Muscle layer of colon (tissue), 2 donors: ENCODE data around the gene KLHL35.
"Not testable (repeated sequence)": the region's sequence is repeated elsewhere in the genome, so short reads cannot be mapped to it uniquely, and the experiment has no call there.

Source experiments
- H3K27ac ChIP-seq: one replicate; pipeline ENCODE4 v1.7.0; 2013; ENCODE audit warnings: low read depth, mild to moderate bottlenecking, low read length, moderate library complexity
- H3K27me3 ChIP-seq, 2 donors: one replicate each; pipeline ENCODE4 v1.7.0; 2013; ENCODE audit warnings: low read length in 2 of 2, mild to moderate bottlenecking in 2 of 2; ENCODE audit not compliant: insufficient read depth in 2 of 2, control insufficient read depth in 1 of 2
- H3K36me3 ChIP-seq: one replicate; pipeline ENCODE4 v1.7.0; 2013; ENCODE audit warnings: mild to moderate bottlenecking, low read length; ENCODE audit not compliant: insufficient read depth
- H3K4me1 ChIP-seq: one replicate; pipeline ENCODE4 v1.7.0; 2013; ENCODE audit warnings: mild to moderate bottlenecking, low read length; ENCODE audit not compliant: insufficient read depth
- H3K4me3 ChIP-seq, 2 donors: one replicate each; pipeline ENCODE4 v1.7.0; 2013; ENCODE audit warnings: low read length in 2 of 2, low read depth in 1 of 2, mild to moderate bottlenecking in 1 of 2, moderate library complexity in 1 of 2
- H3K9ac ChIP-seq: one replicate; pipeline ENCODE4 v1.7.0; 2013; ENCODE audit warnings: low read length
- H3K9me3 ChIP-seq: one replicate; pipeline ENCODE4 v1.7.0; 2013; ENCODE audit warnings: mild to moderate bottlenecking, low read length
- donor health status: abdominal sarcoma.
- donor health status: Adenocarcinoma of cecum.

The KLHL35 gene

DNA sequence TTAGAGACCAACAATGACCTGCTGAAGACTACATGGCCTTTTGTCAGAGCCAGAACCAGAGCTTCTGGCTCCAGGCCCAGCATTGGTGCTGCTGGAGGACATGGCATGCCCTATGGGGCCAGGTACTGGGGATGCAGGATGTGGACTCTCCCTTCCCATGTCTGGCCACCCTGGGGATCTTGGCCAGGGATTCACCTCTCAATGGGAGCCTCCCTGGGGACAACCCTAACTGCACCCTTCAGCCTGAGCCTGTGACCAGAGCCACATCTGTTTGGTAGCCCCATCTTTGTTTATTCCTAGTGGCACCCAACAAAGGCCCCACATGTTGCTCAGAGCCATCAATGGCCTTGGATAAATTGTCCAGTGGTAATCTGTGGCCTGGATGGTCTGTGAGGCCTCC, 5.8 kb downstream of the KLHL35 start:
- Histone ChIP-seq H3K4me1 (peaks cover 6% of the 10 kb centered on the region), H3K36me3 (peaks cover 8% of the 10 kb centered on the region), H3K4me3 (no peak overlapping the region), H3K27me3 (peaks cover 16 to 29% of the 10 kb centered on the region in 2 donors), H3K9ac (no peak overlapping the region), H3K9me3 (no peaks in the 10 kb centered on the region), H3K27ac (no peak overlapping the region)

DNA sequence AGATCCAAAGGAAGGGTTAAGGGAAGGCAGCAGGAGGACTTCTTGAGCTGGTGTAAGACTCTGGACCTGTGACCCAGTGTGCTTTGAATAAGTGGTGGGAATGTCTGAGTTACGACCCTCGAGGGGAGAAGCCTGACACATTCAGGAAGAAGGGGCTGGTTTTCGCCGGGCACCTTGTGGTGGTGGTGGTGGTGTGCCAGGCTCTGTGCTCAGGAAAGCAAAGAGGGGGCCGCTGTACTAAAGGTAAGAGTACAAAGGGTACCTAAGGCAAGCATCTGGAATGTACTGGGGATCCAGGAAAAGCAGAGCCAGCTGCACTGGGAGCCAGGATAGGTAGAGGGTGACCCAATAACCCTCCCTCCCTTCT, 6.3 kb downstream of the KLHL35 start:
- Histone ChIP-seq H3K36me3 (peaks cover 8% of the 10 kb centered on the region), H3K4me3 (no peak overlapping the region), H3K9me3 (no peaks in the 10 kb centered on the region), H3K4me1 (peaks cover 6% of the 10 kb centered on the region), H3K27me3 (peaks cover 16 to 25% of the 10 kb centered on the region in 2 donors), H3K27ac (no peak overlapping the region), H3K9ac (no peak overlapping the region)

DNA sequence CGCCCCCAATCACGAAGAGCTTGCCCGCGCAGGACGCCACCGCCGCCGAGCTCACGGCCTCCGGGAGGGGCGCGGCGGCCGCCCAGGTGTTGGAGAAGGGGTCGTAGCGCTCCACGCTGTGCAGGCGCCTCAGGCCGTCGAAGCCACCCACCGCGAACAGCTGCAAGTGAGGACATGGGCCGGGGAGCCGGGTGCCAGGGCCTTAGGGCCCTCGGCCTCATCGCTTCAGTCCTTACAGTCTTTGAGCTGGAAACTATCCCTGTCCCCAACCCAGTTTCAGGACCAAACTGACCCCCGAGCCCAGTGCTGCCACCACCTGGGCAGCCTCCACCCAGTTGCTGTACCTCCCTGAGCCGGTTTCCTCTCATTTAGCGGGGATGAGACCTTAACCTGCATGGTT, 7.6 kb downstream of the KLHL35 start:
- Histone ChIP-seq H3K4me1 (peaks cover under 1% of the 10 kb centered on the region), H3K27ac (no peak overlapping the region), H3K27me3 (peaks cover 7 to 12% of the 10 kb centered on the region in 2 donors), H3K36me3 (peaks cover 8% of the 10 kb centered on the region), H3K9ac (no peak overlapping the region), H3K9me3 (no peaks in the 10 kb centered on the region), H3K4me3 (no peak overlapping the region)

DNA sequence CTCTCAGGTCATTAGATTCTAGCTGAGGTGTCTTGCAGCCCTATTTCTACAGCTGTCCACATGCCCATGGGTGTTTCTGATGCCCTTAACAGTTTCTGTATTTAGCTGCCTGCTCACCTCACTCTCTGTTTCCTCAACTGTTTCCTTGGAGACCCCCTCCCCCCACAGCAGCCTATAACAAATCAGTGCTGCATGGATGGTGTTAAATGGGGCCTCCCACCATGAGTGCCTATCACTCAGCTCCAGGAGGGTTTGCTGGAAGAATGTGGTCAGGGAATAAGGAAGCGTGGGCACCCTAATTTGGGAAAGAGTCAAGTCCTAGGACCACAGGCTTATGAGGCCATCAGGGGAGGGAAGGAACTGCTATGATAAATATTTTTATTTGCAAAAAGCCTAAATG, 8.6 kb downstream of the KLHL35 start:
- no peak overlapping the region for H3K4me3 ChIP-seq
- no peaks in the 10 kb centered on the region for H3K9me3 ChIP-seq
- H3K27ac ChIP-seq, result no peak overlapping the region
- no peaks in the 10 kb centered on the region for H3K4me1 ChIP-seq
- H3K9ac ChIP-seq, result no peak overlapping the region
- H3K36me3 ChIP-seq, result peaks cover 8% of the 10 kb centered on the region
- peaks cover 5 to 7% of the 10 kb centered on the region in 2 donors for H3K27me3 ChIP-seq

DNA sequence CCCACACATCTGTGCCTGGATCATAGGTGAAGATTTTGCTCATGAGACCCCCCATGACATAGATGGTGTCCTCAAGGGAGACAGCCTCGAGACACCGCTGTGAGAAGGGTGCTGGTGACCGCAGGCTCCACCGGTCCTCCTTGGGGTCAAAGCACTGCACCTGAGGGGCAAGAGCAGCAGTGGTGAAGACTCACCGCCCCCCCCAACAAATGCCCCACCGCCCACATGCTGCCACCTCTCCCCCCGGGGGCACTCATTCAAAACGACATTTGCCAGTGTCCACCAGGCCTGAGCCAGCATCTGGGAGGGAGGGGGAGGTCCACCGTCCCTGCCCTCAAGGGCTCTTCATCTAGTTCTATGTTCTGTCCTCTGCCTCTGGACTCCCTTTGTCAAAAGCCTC, 9.3 kb downstream of the KLHL35 start:
- peaks cover 8% of the 10 kb centered on the region for H3K36me3 ChIP-seq
- H3K9ac ChIP-seq, result no peak overlapping the region
- H3K9me3 ChIP-seq, result no peaks in the 10 kb centered on the region
- H3K4me3 ChIP-seq, result no peak overlapping the region
- no peaks in the 10 kb centered on the region for H3K27me3 ChIP-seq
- no peaks in the 10 kb centered on the region for H3K4me1 ChIP-seq
- H3K27ac ChIP-seq, result no peak overlapping the region

DNA sequence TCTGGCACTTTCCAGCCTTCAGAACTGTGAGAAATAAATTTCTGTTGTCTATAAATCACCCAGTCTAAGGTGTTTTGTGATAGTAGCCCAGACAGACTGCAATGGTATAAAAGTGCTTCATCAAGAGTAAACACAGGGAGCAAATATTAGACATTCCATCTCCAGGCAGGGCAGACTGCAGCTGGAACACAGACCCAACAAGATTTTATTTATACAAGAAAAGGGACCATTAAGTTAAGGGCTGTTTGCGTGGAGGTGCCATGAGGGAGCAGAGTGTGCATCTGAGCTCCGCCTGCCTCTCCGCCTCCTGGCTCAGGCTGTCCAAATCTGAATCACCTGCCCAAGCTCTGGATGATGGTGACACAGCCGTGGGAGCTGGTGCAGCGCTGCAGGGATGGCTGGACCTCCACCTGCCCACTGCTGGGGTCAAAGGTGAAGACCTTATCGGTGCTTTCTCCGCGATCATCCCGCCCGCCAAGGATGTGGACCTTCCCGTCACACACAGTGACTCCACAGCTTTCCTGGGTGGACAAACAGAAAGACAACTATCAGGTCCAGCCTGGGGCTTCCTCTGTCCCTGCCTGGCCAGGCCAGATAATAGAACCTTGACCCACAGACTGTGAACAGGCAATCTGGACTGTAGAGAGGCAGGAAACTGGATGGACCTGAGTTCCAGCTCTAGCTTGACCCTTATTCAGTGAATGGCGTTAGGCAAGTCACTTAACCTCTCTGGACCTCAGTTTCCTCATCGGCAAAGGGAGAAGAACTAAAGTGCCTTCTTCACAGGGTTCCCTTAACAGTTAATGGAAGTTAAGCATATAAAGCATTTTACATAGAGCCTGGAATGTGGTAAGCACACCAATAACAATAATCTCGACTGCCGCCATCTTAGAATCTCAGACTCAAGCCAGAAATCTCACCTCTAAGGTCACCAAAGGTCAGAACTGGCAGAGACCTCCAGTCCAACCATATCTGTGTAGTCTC, 10.5 kb downstream of the KLHL35 start:
- Histone ChIP-seq H3K27ac (no peak overlapping the region), H3K36me3 (peaks cover 8% of the 10 kb centered on the region), H3K4me1 (no peaks in the 10 kb centered on the region), H3K4me3 (no peak overlapping the region), H3K27me3 (no peaks in the 10 kb centered on the region), H3K9me3 (no peaks in the 10 kb centered on the region), H3K9ac (no peak overlapping the region)

DNA sequence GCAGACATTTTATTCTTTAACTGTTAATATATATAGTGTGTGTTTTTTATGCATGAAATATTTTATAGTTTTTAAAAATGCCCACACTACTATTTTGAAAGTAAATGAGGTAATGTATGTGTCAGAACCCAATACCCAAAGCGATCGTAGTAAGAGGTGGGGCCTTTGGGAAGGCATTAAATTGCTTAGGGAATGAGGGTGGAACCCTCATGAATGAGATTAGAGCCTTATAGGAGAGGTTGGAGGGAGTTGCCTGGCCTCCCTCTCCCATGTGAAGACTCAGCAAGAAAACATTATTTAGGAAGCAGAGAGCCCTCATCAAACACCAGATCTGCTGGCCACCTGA, 11.1 kb downstream of the KLHL35 start:
- H3K27ac ChIP-seq, result no peak overlapping the region
- H3K36me3 ChIP-seq, result peaks cover 8% of the 10 kb centered on the region
- H3K9me3 ChIP-seq, result no peaks in the 10 kb centered on the region
- H3K4me3 ChIP-seq, result no peak overlapping the region
- no peaks in the 10 kb centered on the region for H3K27me3 ChIP-seq
- H3K9ac ChIP-seq, result no peak overlapping the region
- H3K4me1 ChIP-seq, result no peaks in the 10 kb centered on the region

DNA sequence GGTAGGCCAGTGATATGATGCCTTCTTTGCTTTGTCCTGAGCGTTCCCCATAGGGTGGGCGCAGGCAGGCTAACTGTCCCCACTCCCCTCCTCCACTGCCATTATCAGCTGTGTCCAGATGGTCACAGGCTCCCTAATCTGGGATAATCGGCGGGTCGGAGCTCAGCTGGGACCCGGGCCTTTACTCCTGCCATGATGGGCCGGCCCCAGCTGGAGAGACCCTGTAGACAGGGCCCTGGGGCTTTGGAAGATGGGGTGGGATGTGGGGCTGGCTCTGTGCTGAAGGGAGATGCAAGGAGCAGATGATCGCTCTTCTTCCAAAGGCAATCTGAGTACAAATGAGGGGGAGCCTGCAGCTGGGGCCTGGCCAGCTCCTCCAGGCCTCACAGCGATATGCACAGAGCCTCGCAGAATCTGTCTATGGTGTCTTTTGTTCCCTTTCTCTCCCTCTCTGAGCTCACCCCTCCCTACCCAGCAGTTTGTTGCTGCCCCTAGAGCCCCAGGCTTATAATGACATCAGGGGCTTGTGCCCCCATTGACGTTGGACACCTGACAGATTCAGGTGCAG, 11.9 kb downstream of the KLHL35 start:
- no peak overlapping the region for H3K4me3 ChIP-seq
- no peaks in the 10 kb centered on the region for H3K27me3 ChIP-seq
- no peak overlapping the region for H3K27ac ChIP-seq
- peaks cover 8% of the 10 kb centered on the region for H3K36me3 ChIP-seq
- H3K9me3 ChIP-seq, result no peaks in the 10 kb centered on the region
- no peak overlapping the region for H3K9ac ChIP-seq
- no peaks in the 10 kb centered on the region for H3K4me1 ChIP-seq

DNA sequence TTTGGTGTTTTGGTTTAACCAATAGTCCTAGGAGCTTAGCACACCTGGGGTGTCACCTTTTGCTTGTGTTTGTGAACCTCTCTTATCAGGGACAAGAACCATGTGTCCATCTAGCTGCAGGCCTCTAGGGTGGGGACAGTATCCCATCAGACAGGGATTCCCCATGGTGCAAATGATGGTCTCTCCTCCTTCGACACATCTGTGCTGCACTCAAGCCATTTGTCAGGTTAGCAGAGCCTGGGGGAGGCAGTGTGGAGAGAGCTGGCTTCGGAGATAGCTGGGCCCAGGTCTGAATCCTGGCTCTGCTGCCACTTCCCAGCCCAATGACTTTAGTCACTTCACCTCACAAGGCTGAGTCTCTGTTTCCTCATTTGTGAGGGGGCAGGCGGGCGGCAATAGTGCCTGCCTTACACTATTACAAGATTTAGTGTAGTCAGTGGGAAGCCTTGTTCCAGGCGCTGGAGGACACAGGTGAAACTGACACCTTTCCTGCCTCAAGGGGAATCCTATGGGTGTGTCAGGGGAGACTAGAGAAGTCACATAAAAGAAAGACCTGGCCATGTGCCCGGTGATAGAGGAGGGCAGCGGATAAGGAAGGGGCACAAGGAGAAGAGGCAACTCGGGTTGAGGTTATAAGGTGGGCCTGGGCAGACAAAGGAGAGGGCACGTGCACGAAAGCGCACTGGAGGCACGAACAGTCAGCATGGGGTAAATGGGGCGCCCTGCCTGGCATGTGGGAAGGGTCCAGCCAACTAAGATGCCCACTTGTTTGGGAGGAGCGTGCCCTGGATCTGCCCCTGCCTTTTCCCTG, 12.6 kb downstream of the KLHL35 start:
- no peak overlapping the region for H3K9ac ChIP-seq
- no peaks in the 10 kb centered on the region for H3K9me3 ChIP-seq
- no peak overlapping the region for H3K27ac ChIP-seq
- H3K27me3 ChIP-seq, result no peaks in the 10 kb centered on the region
- H3K4me3 ChIP-seq, result no peak overlapping the region
- H3K36me3 ChIP-seq, result peaks cover 8% of the 10 kb centered on the region
- no peaks in the 10 kb centered on the region for H3K4me1 ChIP-seq

DNA sequence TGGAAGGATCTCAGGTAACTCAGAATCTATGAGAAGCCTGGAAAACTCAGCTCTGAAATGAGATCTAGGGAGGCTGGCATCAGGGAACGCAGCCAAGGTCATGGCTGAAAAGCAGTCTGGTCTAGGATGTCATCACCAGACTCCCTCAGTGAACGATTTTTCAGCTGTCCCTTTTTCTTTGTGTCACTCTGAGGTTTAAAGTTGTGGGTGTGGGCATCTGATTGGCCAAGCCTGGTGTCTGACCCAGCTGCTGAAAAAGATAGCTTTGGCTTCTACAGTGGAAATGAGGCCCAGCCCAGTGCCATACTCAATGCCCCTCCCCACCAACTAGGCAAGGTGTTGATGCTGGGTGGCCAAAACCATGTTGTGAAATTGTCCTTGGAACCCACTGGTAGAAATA, 19.1 kb downstream of the KLHL35 start:
- H3K9ac ChIP-seq, result no peak overlapping the region
- peaks cover 22% of the 10 kb centered on the region for H3K36me3 ChIP-seq

DNA sequence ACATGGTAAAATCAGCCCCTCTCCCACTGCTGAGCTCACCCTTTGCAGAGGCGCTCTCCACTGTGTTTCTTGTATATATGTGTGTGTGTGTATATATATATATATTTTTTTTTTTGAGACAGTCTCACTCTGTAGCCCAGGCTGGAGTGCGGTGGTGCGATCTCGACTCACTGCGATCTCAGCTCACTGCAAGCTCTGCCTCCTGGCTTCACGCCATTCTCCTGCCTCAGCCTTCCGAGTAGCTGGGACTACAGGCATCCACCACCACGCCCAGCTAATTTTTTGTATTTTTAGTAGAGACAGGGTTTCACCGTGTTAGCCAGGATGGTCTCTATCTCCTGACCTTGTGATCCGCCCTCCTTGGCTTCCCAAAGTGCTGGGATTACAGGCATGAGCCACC, 19.9 kb downstream of the KLHL35 start:
- H3K4me3 ChIP-seq, H3K9me3 ChIP-seq, H3K9ac ChIP-seq, H3K27ac ChIP-seq, H3K27me3 ChIP-seq, H3K4me1 ChIP-seq: not testable (repeated sequence)
- peaks cover 22% of the 10 kb centered on the region for H3K36me3 ChIP-seq

More for the DNA sequence above, 19.1 kb downstream of the KLHL35 start:
- Histone ChIP-seq H3K9me3 (no peaks in the 10 kb centered on the region), H3K27ac (no peak overlapping the region), H3K27me3 (no peaks in the 10 kb centered on the region), H3K4me1 (no peaks in the 10 kb centered on the region), H3K4me3 (no peak overlapping the region)
